HPDE6-E6E7 (cell line): ENCODE results near the gene CISH.
A peak's percentile ranks its signal among the peaks of the same experiment; 100 is the strongest.

Experiments
- DNase-seq: peaks from one replicate; pipeline ENCODE4 v3.0.0; 2011; ENCODE audit warnings: missing footprints; ENCODE audit errors: extremely low spot score

The CISH gene

GRCh38 chr3:50572158-50572557, 39.4 kb downstream of the CISH start:
- no peak for DNase-seq

- DNase-seq, result no peak
These were observed 40.1 kb downstream of the CISH start for GRCh38 chr3:50571486-50571885.

- no peak for DNase-seq
These were observed 40.9 kb downstream of the CISH start for GRCh38 chr3:50570508-50571279.

- peak; percentile 75 for DNase-seq
These were observed 42.4 kb downstream of the CISH start, which contains the start of gene HEMK1 for GRCh38 chr3:50568947-50569749. Gene HEMK1, plus strand, starts transcription at chr3:50569522. Its CDS starts 1,583 bp downstream, at chr3:50571105.

GRCh38 chr3:50567386-50568167, 44.0 kb downstream of the CISH start, which contains the start of gene C3orf18:
Gene C3orf18, minus strand, starts transcription at chr3:50567747. Its CDS starts 2,048 bp downstream, at chr3:50565699.
- no peak for DNase-seq

GRCh38 chr3:50567011-50567385, 44.6 kb downstream of the CISH start:
- no peak for DNase-seq

GRCh38 chr3:50564321-50564720, 47.3 kb downstream of the CISH start:
- no peak for DNase-seq

GRCh38 chr3:50563867-50564266, 47.7 kb downstream of the CISH start:
- DNase-seq, result no peak

- peak; percentile 31 for DNase-seq
These were observed 48.7 kb downstream of the CISH start for GRCh38 chr3:50562861-50563260.

GRCh38 chr3:50559702-50560101, 51.9 kb downstream of the CISH start:
- DNase-seq, result no peak

- DNase-seq, result no peak
These were observed 53.7 kb downstream of the CISH start for GRCh38 chr3:50557915-50558314.

GRCh38 chr3:50557106-50557505, 54.5 kb downstream of the CISH start:
- DNase-seq, result no peak
